SK-N-MC (cell line): ENCODE results near the gene SIX5.

ENCODE experiments used
- EZH2 ChIP-seq: fragments of 200-600 bp; sonication (generic); IDR thresholded peaks from one replicate; pipeline ENCODE4 v1.6.1; 2017; ENCODE audit warnings: antibody characterized with exemption
- FOXP2 ChIP-seq: optimal IDR thresholded peaks from 2 replicates; pipeline ENCODE3; 2011; ENCODE audit warnings: mild to moderate bottlenecking, moderate library complexity; ENCODE audit not compliant: insufficient read depth; ENCODE audit errors: extremely low read length, control extremely low read depth
- POLR2AphosphoS5 ChIP-seq: IDR thresholded peaks from 2 replicates; pipeline ENCODE4 v1.6.1; 2012; ENCODE audit warnings: mild to moderate bottlenecking, low read depth, low read length, borderline replicate concordance

DNA sequence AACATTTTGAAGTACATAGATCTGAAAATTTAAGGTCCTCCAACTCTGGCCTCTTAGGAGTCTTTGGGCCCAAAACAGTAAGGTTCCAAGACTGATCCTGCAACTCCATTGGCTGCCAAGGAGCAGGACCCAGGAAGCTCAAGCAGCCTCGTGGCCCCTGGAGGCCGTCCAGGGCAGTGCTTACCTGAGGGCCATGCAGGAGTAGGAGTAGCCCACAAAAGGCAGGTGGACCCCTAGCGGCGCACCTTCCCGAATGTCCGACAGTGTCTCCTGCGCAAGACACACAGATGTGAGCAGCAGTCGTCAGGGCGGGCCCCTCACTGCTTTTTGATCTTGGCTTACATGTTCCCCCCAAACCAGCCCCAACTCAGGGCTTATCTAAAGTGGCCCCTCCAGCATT lies 5.7 kb upstream of the SIX5 start:
- TF ChIP-seq EZH2 = no peak
- TF ChIP-seq POLR2AphosphoS5 = no peak
- no peak for TF ChIP-seq FOXP2
